ENCODE measurements around the gene FOXK1.

GRCh38 chr7:4738711-4739527, 56.8 kb downstream of the FOXK1 start:
- TF ChIP-seq POLR2A (IDR thresholded peaks at IDR 0.05) (no peak), CTCF (IDR thresholded peaks at IDR 0.05) (no peak), EP300 (IDR thresholded peaks at IDR 0.05) (no peak)

Measured in ovary (tissue), 3 donors.